ENCODE results near the gene SVIL.
A peak's percentile ranks its signal among the peaks of the same experiment; 100 is the strongest.
"Not testable (repeated sequence)": the region's sequence is repeated elsewhere in the genome, so short reads cannot be mapped to it uniquely, and the experiment has no call there.

The SVIL gene

DNA sequence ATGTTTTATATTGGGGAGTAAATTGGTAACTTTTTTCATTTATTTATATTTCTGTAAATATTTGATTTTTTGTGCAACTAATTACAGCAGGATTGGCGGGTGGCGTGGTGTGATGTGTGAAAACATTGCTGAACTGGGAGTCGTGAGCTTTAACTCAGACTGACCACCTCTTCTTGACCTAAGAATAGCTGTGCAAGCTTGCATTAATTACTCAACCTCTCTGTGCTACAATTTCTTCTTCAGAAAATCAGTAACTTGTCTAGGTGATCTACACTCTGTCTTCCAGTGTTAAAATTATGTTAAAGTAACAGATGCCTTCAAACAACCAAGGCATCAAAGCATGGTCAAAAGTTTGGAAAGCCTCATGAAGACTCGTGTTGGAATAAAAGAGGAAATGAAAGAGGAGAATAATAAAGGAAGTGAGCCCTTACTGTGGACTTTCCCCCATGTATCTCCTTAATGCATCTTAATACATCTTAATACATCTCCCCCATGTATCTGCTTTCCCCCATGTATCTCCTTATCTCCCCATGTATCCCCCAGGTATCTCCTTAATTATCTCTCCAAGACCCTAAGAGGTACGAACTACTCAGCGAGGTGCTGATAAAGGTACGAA, 71.2 kb downstream of the SVIL start:
- TF ChIP-seq, protein P1, sequence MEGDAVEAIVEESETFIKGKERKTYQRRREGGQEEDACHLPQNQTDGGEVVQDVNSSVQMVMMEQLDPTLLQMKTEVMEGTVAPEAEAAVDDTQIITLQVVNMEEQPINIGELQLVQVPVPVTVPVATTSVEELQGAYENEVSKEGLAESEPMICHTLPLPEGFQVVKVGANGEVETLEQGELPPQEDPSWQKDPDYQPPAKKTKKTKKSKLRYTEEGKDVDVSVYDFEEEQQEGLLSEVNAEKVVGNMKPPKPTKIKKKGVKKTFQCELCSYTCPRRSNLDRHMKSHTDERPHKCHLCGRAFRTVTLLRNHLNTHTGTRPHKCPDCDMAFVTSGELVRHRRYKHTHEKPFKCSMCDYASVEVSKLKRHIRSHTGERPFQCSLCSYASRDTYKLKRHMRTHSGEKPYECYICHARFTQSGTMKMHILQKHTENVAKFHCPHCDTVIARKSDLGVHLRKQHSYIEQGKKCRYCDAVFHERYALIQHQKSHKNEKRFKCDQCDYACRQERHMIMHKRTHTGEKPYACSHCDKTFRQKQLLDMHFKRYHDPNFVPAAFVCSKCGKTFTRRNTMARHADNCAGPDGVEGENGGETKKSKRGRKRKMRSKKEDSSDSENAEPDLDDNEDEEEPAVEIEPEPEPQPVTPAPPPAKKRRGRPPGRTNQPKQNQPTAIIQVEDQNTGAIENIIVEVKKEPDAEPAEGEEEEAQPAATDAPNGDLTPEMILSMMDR (conservative IDR thresholded peaks at IDR 0.05), result no peak
- H3K27ac ChIP-seq, result no peak overlapping the region

DNA sequence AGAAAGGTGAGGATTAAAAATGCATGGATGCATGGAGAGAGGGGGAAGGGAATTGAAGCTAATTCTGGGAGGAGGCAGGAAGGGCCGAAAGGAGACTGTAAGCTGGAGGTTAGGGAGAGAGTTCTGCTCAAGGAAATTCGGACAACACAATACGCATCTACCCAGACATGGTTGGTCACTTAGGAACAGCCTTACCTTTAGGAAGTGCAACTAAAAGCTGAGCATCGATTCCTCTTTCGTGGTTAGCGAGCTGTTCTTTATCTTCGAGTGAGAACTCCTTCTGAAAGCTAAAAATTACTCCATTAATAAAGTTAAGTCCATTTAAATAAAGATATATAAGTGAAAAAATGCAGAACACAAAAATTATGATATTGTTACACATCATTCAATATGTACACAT, 71.8 kb downstream of the SVIL start:
- not testable (repeated sequence) for H3K27ac ChIP-seq

DNA sequence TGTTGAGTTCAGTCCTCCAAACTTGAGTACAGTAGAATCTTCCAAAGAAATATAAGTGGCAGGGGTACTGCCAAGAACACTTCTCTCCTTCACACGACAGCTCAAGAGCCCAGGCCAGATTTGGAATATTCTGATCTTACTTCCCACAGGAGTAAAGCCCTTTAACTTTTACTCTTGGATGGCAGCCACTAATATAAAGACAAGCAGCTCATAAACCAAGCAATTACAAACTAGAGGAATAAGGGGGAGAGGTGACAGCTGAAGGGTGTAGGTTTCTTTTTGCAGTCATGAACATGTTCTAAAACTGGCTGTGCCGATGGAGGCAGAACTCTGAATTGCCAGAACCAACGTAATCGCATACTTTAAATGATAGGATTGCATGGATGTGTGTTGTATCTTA, 74.8 kb downstream of the SVIL start:
- H3K27ac ChIP-seq, result peak overlapping the region; percentile 38
- TF ChIP-seq, protein P1 (conservative IDR thresholded peaks at IDR 0.05), result no peak

DNA sequence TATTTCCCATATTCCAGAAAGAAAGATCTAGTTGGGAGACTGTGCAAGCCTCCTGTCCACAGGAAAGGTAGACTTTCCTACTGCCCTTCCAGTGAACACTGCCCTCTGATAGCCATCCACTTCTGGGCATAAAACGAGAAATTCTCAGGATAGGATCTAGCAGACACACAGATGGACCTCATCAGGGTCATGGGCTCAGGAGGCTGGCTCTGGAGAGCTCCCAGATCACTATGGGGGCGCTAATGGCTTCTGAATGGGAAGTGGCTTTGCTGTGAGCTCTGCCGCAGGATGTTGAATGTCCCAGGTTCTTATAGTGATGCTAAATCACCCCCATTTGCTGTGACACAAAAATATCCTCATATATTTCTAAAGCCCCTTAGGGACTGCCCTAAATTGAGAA, 77.1 kb downstream of the SVIL start:
- TF ChIP-seq, protein P1 (conservative IDR thresholded peaks at IDR 0.05), result no peak
- H3K27ac ChIP-seq, result no peak overlapping the region

DNA sequence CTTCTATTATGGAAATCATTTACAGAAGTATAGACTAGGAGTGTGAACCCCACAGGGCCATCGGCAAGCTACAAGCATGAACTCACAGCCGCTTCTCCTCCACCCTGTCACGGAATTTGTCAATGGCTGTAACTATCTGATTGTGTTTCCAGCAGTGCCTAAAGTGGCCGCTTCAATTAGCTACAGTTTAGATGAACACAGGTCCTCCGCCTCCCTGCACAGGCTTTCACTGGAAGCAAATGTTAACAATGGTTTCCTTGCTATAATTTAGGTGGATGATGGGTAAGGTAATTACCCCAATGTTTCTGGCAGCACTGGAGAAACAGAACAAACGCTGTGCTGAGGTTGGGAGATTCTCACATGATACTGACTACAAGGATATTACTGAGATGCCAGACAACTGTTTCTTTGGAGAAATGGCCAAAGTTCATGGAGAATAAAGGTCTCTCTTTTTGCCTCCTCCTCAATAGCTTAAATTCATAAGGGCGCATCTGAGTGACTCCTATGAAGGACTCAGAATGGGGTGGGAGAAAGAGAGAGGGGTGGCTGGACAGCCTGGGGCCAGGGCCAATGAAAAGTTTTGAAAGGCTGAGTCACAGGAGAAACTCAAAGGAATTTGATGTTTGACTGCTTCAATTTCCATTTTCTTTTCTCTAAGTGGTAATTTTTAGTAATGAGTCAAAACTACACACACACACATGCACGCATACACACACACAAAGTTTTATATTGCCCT, 78.9 kb downstream of the SVIL start:
- no peak overlapping the region for H3K27ac ChIP-seq
- TF ChIP-seq, protein P1 (conservative IDR thresholded peaks at IDR 0.05), result no peak

DNA sequence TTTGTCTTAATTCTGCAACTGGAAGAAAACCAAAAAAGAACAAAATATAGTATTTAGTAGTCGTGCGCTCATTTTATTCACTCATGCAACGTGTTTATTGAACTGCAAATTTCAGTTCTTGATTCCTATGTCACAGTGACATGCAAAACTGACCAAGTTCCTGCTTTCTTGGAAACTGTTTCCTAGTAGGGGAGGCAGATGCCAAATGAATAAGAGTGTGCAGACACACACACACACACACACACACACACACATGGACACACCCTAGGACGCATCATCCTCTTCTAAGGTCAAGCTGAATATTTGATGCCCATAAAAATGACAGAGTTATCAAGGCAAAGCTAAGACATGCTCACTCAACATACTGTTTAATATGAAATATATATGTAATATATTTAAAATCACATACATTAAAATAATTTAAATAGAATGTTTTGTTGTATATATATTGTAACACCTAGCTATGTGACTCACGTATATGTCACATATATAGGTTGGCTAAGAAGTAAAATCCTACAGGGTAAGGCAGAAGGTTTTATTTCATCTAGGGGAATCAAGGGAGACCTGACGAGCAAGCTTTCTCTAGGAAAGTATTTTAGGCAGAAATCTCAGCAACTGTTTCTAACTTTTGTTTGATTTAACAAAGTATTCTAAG, 79.6 kb downstream of the SVIL start:
- H3K27ac ChIP-seq, result no peak overlapping the region
- TF ChIP-seq, protein P1 (conservative IDR thresholded peaks at IDR 0.05), result no peak

DNA sequence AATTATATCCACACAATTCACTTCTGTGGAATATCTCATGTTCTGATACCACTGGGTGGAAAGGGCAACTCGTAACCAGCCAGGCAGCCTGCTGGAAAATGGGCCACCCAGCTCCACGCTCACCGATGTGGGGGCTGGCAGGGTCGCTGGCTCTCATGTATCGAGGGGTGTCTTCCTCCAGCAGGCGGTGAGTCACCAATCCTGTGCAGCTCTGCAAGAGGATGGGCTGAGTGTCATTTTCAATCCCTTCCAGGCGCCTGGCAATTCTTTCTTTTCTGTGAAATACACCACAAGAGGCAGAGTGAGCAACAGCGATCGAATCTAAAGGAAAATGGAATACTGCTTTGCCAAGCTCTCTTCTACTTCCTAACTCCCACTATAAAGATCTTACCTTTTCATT, 80.1 kb downstream of the SVIL start:
- TF ChIP-seq, protein P1 (conservative IDR thresholded peaks at IDR 0.05), result no peak
- H3K27ac ChIP-seq, result no peak overlapping the region
